HepG2 (cell line): Measurements from ENCODE around the gene RUFY2. TPM values are rescaled to one million over a fixed set of nuclear protein-coding genes. Genes with fewer than 3 reads are reported as not detected.

Source experiments
- ATF2 ChIP-seq: sonication (generic); formaldehyde crosslinking; IDR thresholded peaks from 2 replicates; pipeline ENCODE4 v1.4.0; 2020; ENCODE audit warnings: missing genetic modification reagents
- ERF ChIP-seq: IDR thresholded peaks from 2 replicates; pipeline ENCODE4 v1.6.1; 2018; ENCODE audit warnings: missing biosample characterization, missing genetic modification reagents
- HNF1A ChIP-seq, 2 experiments: sonication (generic) in 1 of 2; formaldehyde crosslinking in 1 of 2; IDR thresholded peaks; 2 replicates each; pipeline versions ENCODE4 v1.4.0 to v1.6.1; 2016 to 2020; ENCODE audit warnings: borderline replicate concordance in 1 of 2, low read depth in 1 of 2, mild to moderate bottlenecking in 1 of 2, missing genetic modification reagents in 1 of 2
- HNF1B ChIP-seq: sonication (generic); formaldehyde crosslinking; IDR thresholded peaks from 2 replicates; pipeline ENCODE4 v1.5.1; 2020; ENCODE audit warnings: mild to moderate bottlenecking, moderate library complexity, missing genetic modification reagents
- JDP2 ChIP-seq: sonication (generic); formaldehyde crosslinking; IDR thresholded peaks from 2 replicates; pipeline ENCODE4 v1.8.1; 2022; ENCODE audit warnings: missing genetic modification reagents, borderline replicate concordance
- NFE2L1 ChIP-seq: sonication (generic); formaldehyde crosslinking; IDR thresholded peaks from 2 replicates; pipeline ENCODE4 v1.4.0; 2020; ENCODE audit warnings: missing genetic modification reagents, mild to moderate bottlenecking, borderline replicate concordance
- SAFB2 ChIP-seq: sonication (generic); formaldehyde crosslinking; IDR thresholded peaks from 2 replicates; pipeline ENCODE4 v1.5.1; 2020; ENCODE audit warnings: missing genetic modification reagents, low read depth, mild to moderate bottlenecking, borderline replicate concordance
- SNAPC5 ChIP-seq: sonication (generic); formaldehyde crosslinking; IDR thresholded peaks from 2 replicates; pipeline ENCODE4 v1.8.1; 2023; ENCODE audit warnings: mild to moderate bottlenecking, missing genetic modification reagents, borderline replicate concordance
- TFE3 ChIP-seq: IDR thresholded peaks from 2 replicates; pipeline ENCODE4 v1.6.1; 2016
- ZBTB25 ChIP-seq: IDR thresholded peaks from 2 replicates; pipeline ENCODE4 v1.6.1; 2018; ENCODE audit warnings: missing genetic modification reagents
- ZBTB46 ChIP-seq: sonication (generic); formaldehyde crosslinking; IDR thresholded peaks from 2 replicates; pipeline ENCODE4 v1.4.0; 2020; ENCODE audit warnings: mild to moderate bottlenecking, missing genetic modification reagents, borderline replicate concordance
- ZKSCAN8 ChIP-seq: IDR thresholded peaks from 2 replicates; pipeline ENCODE4 v1.6.1; 2016; ENCODE audit warnings: borderline replicate concordance, missing genetic modification reagents, missing compliant biosample characterization
- ZNF670 ChIP-seq: sonication (generic); formaldehyde crosslinking; IDR thresholded peaks from 2 replicates; pipeline ENCODE4 v1.8.0; 2022; ENCODE audit warnings: mild to moderate bottlenecking, missing genetic modification reagents, borderline replicate concordance
- ZNF746 ChIP-seq: sonication (generic); formaldehyde crosslinking; IDR thresholded peaks from 2 replicates; pipeline ENCODE4 v1.8.0; 2022; ENCODE audit warnings: mild to moderate bottlenecking, missing genetic modification reagents
- ZNF777 ChIP-seq: sonication (generic); formaldehyde crosslinking; IDR thresholded peaks from 2 replicates; pipeline ENCODE4 v1.4.0; 2020; ENCODE audit warnings: missing genetic modification reagents
- polyA plus RNA-seq, 8 experiments: library from polyadenylated mRNA; depleted of rRNA in 3 of 8; stranded (reverse) in 7 of 8; unstranded in 1 of 8; fragments of >200 nt; fragmentation: Illumina TruSeq in 4 of 8; extraction: Trizol in 4 of 8; gene quantifications; 2 replicates each; pipeline versions ENCODE4 v1.2.1 to v1.2.3, GENCODE V29; 2011 to 2016; ENCODE audit warnings: low read depth in 4 of 8, missing spikeins in 1 of 8, mixed read lengths in 1 of 8; ENCODE audit not compliant: insufficient read depth in 1 of 8
- total RNA-seq, 5 experiments: library from RNA; depleted of rRNA; stranded (reverse); fragments of >200 nt; fragmentation: Illumina TruSeq; extraction: Trizol; gene quantifications; 2 replicates each; pipeline ENCODE4 v1.2.3, GENCODE V29; 2016; ENCODE audit warnings: low read depth in 1 of 5

Gene RUFY2
- total and polyA plus RNA-seq, 2 of the 13 experiments (the other 11 are each of a cell fraction or from before 2014, with no cell fraction given), result 10.1 to 16.1 TPM

- TF ChIP-seq HNF1A (IDR thresholded peaks at IDR 0.05; ENCODE audit: low read depth), result no peak
- TF ChIP-seq HNF1A (CRISPR knock-in tag; IDR thresholded peaks at IDR 0.05; ENCODE audit: borderline replicate concordance), result no peak
- peak; percentile 42; the same call in 1 of the 2 replicates for TF ChIP-seq ZBTB25 (CRISPR knock-in tag)
- TF ChIP-seq HNF1B (CRISPR knock-in tag), result no peak
- no peak for TF ChIP-seq ERF
- no peak for TF ChIP-seq TFE3 (CRISPR knock-in tag)
- TF ChIP-seq ZNF670 (CRISPR knock-in tag), result peak; percentile 7; the same call in 1 of the 2 replicates
- peak; percentile 43; the same call in 1 of the 2 replicates for TF ChIP-seq ZNF777
- TF ChIP-seq ZKSCAN8 (CRISPR knock-in tag), result no peak
- no peak for TF ChIP-seq ZNF746
- no peak for TF ChIP-seq SNAPC5 (CRISPR knock-in tag)
- no peak for TF ChIP-seq NFE2L1
- TF ChIP-seq JDP2 (CRISPR knock-in tag), result no peak
- no peak for TF ChIP-seq ZBTB46 (CRISPR knock-in tag)
- TF ChIP-seq SAFB2 (CRISPR knock-in tag), result no peak; the same call in none of the 2 replicates
- no peak for TF ChIP-seq ATF2 (CRISPR knock-in tag)
Observed at GRCh38 chr10:68406815-68407548, at the start of gene RUFY2 (continued).
